SKM-1 (cell line): ENCODE results near the gene SLC26A2.
"Not testable (repeated sequence)": the region's sequence is repeated elsewhere in the genome, so short reads cannot be mapped to it uniquely, and the experiment has no call there.

ENCODE experiments used
- DNase-seq: peaks from one replicate; lab custom pipeline; 2025; ENCODE audit not compliant: unreplicated experiment; lab: John Stamatoyannopoulos, UW

Gene SLC26A2

DNA sequence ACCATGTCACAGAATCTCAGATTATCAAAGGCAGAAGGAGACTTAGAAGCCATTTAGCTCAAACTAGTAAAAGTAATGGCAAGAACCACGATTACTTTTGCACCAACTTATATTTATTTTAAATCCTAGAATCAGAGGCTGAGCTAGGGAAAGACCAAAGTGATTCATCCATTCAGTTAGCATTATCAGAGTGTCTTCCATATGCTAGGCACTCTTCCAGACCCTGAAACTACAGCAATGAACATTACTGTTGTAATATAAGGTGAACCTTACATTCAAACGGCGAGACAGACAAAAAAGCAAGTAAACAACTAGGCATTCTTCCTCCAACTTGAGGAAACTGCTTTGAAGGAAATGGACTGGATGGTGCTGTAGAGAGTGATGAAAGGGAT lies 23.9 kb upstream of the SLC26A2 start:
- no peak for DNase-seq

DNA sequence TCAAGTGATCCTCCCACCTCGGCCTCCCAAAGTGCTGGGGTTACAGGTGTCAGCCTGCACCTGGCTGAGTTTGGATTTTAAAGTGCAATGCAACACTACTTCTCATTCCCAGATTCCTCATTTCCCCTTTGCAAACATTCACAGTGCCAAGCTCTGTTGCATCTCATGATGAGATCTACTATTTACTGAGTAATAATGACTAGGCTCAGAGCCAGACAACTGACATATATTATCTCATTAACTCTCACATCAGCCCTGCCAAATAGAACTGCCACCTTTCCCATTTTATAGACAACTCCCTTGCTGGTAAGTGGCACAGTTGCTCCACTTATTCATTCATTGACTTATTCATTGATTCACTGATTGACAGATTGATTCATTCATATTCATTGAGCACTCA lies 22.9 kb upstream of the SLC26A2 start:
- DNase-seq = no peak

GRCh38 chr5:149938279-149938678 lies 22.3 kb upstream of the SLC26A2 start:
- no peak for DNase-seq

DNA sequence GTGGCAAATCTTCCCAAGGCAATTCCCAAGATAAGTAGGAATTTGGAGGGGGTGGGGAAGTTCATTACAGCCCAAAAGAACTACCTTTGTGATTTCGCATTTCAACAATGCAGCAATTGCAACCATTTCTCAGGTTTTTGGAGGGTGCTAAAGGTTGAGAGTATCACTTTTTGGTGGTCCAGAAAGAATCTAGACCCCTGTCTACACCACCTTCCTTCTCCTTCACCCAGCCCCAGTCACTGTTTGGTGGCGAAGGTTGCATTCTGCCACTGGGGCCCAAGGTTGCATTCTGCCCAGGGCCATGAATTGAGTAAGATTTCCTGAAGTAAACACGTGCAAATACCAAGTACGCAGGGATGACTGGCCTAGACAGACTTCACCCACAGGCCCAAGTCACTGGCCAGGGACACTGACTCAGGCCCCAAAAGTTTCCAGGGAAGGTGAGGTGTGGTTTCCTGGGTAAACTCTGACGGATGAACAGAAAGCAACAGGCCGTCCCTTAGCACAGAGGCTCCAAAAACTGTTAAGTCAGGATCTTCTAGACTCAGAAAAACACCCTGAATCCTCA lies 21.7 kb upstream of the SLC26A2 start:
- peak; percentile 58 for DNase-seq

GRCh38 chr5:149939546-149939945 lies 21.0 kb upstream of the SLC26A2 start:
- no peak for DNase-seq

GRCh38 chr5:149940077-149940574 lies 20.4 kb upstream of the SLC26A2 start:
- peak; percentile 71 for DNase-seq

- no peak for DNase-seq
These were observed 19.5 kb upstream of the SLC26A2 start for GRCh38 chr5:149940941-149941644.

- DNase-seq = no peak
These were observed 18.8 kb upstream of the SLC26A2 start for GRCh38 chr5:149941795-149942194.

GRCh38 chr5:149942199-149942598 lies 18.4 kb upstream of the SLC26A2 start:
- no peak for DNase-seq

DNA sequence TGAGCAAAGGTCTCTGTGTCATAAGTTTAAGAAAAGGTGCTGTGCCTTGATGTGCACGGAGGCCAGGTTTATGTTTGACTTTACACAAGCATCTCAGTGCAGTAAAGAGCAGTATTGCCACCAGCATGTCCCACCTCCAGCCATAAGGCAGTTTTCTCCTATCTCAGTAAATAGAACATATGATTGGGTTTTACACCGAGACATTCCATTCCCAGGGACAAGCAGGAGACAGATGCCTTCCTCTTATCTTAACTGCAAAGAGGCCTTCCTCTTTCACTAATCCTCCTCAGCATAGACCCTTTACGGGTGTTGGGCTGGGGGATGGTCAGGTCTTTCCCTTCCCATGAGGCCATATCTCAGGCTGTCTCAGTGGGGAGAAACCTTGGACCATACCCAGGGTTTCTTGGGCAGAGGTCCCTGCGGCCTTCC lies 17.8 kb upstream of the SLC26A2 start:
- DNase-seq = not testable (repeated sequence)

GRCh38 chr5:149943177-149943949 lies 17.2 kb upstream of the SLC26A2 start:
- not testable (repeated sequence) for DNase-seq

DNA sequence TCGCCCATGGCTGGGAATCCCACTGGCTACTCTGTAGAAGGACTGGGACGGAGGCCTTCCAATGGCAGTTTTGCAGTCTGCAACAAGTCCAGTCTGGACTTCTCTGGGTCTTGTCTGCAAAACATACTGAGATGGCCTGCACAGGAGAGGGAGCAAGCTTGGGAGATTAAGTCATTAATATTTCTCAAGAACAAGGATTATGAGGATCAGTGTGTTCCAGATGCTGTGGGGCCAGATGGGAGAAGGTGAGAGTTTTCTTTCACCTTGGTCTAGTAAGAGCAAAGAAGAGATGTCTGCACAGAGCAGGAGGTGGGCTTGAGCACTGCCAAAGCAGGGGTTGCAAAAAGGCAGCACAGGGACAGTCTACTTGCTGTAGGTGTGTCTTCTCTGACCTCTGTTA lies 15.9 kb upstream of the SLC26A2 start, which contains the start of gene PDE6A:
Gene PDE6A, minus strand, starts transcription at position 128 of the 400 bp plus-strand sequence. Its CDS starts 120 bp downstream, at position 8.
- DNase-seq = no peak

DNA sequence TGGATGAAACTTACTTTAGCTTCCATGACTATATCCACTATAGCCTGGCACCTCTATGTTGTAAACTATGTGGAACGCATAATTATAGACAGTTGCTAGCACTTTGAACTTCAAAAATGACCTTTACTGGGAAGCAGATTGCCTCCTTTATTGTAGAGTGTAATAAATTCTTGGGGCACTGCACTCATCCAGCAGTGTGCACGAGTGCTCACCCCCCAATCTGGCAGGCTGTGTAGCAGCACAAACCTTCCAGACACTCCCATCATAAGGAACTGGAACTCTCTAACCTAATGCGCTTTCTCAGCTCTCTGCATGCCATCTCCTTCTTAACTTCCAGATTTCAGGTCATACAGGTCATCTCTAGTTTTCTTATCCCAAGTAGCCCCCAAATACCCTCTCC lies 14.4 kb upstream of the SLC26A2 start:
- DNase-seq = no peak

GRCh38 chr5:149948993-149949392 lies 11.6 kb upstream of the SLC26A2 start:
- DNase-seq = no peak

DNA sequence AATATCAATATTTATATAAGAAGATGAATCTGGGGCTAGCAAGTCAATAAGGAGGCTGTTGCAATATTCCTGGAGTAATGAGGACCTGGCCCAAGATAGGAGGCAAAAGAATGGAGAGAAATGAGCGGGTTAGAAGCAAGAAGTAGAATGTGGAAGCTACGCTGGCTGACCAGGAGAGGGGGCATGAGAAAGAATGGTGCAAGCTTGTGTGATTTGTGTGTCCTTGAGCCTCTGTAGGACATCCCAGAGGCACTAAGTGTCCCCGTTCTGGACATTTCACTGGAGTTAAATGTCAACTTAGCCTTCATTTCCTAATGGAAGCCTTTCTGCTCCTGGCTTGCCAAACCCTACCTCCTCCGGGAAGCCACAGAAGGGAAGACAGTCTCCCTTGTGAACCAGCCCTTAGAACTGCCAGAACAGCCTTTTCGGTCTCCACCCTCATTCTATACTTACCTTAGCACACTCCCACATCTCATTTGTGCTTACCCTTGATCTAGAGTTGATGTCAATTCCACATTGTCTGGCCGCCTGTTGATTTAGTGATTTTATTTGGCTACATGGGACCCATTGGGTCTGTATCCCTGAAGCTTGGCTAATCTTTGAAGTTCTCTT lies 9.3 kb upstream of the SLC26A2 start:
- no peak for DNase-seq

GRCh38 chr5:149953436-149954121 lies 7.0 kb upstream of the SLC26A2 start:
- no peak for DNase-seq

GRCh38 chr5:149954798-149955197 lies 5.8 kb upstream of the SLC26A2 start:
- no peak for DNase-seq

GRCh38 chr5:149956685-149957084 lies 3.9 kb upstream of the SLC26A2 start:
- DNase-seq = no peak

- DNase-seq = no peak
These were observed 2.7 kb upstream of the SLC26A2 start for GRCh38 chr5:149957855-149958254.

- DNase-seq = peak; percentile 33
These were observed 937 bp upstream of the SLC26A2 start for GRCh38 chr5:149959406-149960236.
